ENCODE results near the gene RNF213. TPM values are rescaled to one million over a fixed set of nuclear protein-coding genes. Genes with fewer than 3 reads are reported as not detected.

RNF213 gene
- polyA plus RNA-seq, 12 donors = 27.9 to 64.9 (median 35.8) TPM; not detected in 1

GRCh38 chr17:80346498-80347275 is 86.0 kb downstream of the RNF213 start:
- DNase-seq = no peak

GRCh38 chr17:80347536-80347935 is 86.9 kb downstream of the RNF213 start:
- DNase-seq = no peak

- DNase-seq = no peak
These were observed 87.3 kb downstream of the RNF213 start for GRCh38 chr17:80347948-80348351.

- no peak for DNase-seq
These were observed 88.0 kb downstream of the RNF213 start for GRCh38 chr17:80348551-80349150.

- DNase-seq = no peak
These were observed 88.5 kb downstream of the RNF213 start for GRCh38 chr17:80349151-80349651.

GRCh38 chr17:80349751-80350150 is 89.1 kb downstream of the RNF213 start:
- no peak for DNase-seq

GRCh38 chr17:80352216-80352895 is 91.7 kb downstream of the RNF213 start:
- DNase-seq = no peak

GRCh38 chr17:80352991-80353665 is 92.5 kb downstream of the RNF213 start:
- DNase-seq = no peak

- no peak for DNase-seq
These were observed 93.1 kb downstream of the RNF213 start for GRCh38 chr17:80353718-80354275.

GRCh38 chr17:80354336-80354735 is 93.7 kb downstream of the RNF213 start:
- DNase-seq = no peak

- DNase-seq = no peak
These were observed 95.7 kb downstream of the RNF213 start for GRCh38 chr17:80356231-80356856.

GRCh38 chr17:80358131-80358530 is 97.5 kb downstream of the RNF213 start:
- DNase-seq = no peak

- DNase-seq = no peak
These were observed 98.2 kb downstream of the RNF213 start for GRCh38 chr17:80358861-80359260.

GRCh38 chr17:80359422-80360110 is 98.9 kb downstream of the RNF213 start:
- no peak for DNase-seq

- no peak for DNase-seq
These were observed 99.7 kb downstream of the RNF213 start for GRCh38 chr17:80360396-80360795.

GRCh38 chr17:80361495-80362220 is 101.0 kb downstream of the RNF213 start:
- DNase-seq = no peak

GRCh38 chr17:80362428-80363119 is 101.9 kb downstream of the RNF213 start:
- peak; percentile 46 for DNase-seq

- no peak for DNase-seq
These were observed 102.5 kb downstream of the RNF213 start for GRCh38 chr17:80363120-80363515.

GRCh38 chr17:80363518-80364090 is 103.0 kb downstream of the RNF213 start:
- no peak for DNase-seq
